ENCODE data around the gene SYNJ2.
"Not testable (repeated sequence)": the region's sequence is repeated elsewhere in the genome, so short reads cannot be mapped to it uniquely, and the experiment has no call there.

Gene SYNJ2

GRCh38 chr6:157981395-157982101, at the start of gene SYNJ2:
SYNJ2 (plus strand) TSS chr6:157981863; CDS start chr6:157981962, 99 bp downstream.
- DNase-seq (ENCODE audit: low spot score), result peak; percentile 82

- no peak for DNase-seq (ENCODE audit: low spot score)
These were observed 45.9 kb upstream of the SYNJ2 start for GRCh38 chr6:157935786-157936185.

- DNase-seq (ENCODE audit: low spot score), result no peak
These were observed 44.3 kb upstream of the SYNJ2 start for GRCh38 chr6:157937318-157937717.

- DNase-seq (ENCODE audit: low spot score), result no peak
These were observed 43.7 kb upstream of the SYNJ2 start for GRCh38 chr6:157937916-157938315.

GRCh38 chr6:157940375-157941036, 41.2 kb upstream of the SYNJ2 start:
- peak; percentile 3 for DNase-seq (ENCODE audit: low spot score)

- no peak for DNase-seq (ENCODE audit: low spot score)
These were observed 40.4 kb upstream of the SYNJ2 start for GRCh38 chr6:157941101-157941863.

- no peak for DNase-seq (ENCODE audit: low spot score)
These were observed 39.3 kb upstream of the SYNJ2 start for GRCh38 chr6:157942351-157942750.

- DNase-seq (ENCODE audit: low spot score), result no peak
These were observed 38.3 kb upstream of the SYNJ2 start for GRCh38 chr6:157943249-157943963.

GRCh38 chr6:157943964-157944283, 37.7 kb upstream of the SYNJ2 start:
- DNase-seq (ENCODE audit: low spot score), result no peak

GRCh38 chr6:157944983-157945931, 36.4 kb upstream of the SYNJ2 start:
- no peak for DNase-seq (ENCODE audit: low spot score)

GRCh38 chr6:157946053-157946617, 35.5 kb upstream of the SYNJ2 start:
- DNase-seq (ENCODE audit: low spot score), result no peak

- peak; percentile 12 for DNase-seq (ENCODE audit: low spot score)
These were observed 34.7 kb upstream of the SYNJ2 start for GRCh38 chr6:157946865-157947532.

- not testable (repeated sequence) for DNase-seq (ENCODE audit: low spot score)
These were observed 30.8 kb upstream of the SYNJ2 start for GRCh38 chr6:157950899-157951298.

- DNase-seq (ENCODE audit: low spot score), result no peak
These were observed 29.8 kb upstream of the SYNJ2 start for GRCh38 chr6:157951828-157952227.

- DNase-seq (ENCODE audit: low spot score), result no peak
These were observed 28.8 kb upstream of the SYNJ2 start for GRCh38 chr6:157952861-157953351.

- no peak for DNase-seq (ENCODE audit: low spot score)
These were observed 28.0 kb upstream of the SYNJ2 start for GRCh38 chr6:157953580-157954091.

- no peak for DNase-seq (ENCODE audit: low spot score)
These were observed 27.2 kb upstream of the SYNJ2 start for GRCh38 chr6:157954150-157955117.

GRCh38 chr6:157955675-157956074, 26.0 kb upstream of the SYNJ2 start:
- no peak for DNase-seq (ENCODE audit: low spot score)

Measured in CD4-positive, alpha-beta T cell treated with Interleukin-2 at 100 ng/mL for 4 hours (primary cell).